Osteocyte (in vitro differentiated cells): ENCODE measurements around the gene PTPA. TPM values are rescaled to one million over a fixed set of nuclear protein-coding genes. Genes with fewer than 3 reads are reported as not detected.

Source experiments
- DNase-seq: peaks from one replicate; pipeline ENCODE4 v3.0.0; 2021; ENCODE audit warnings: mixed read lengths; ENCODE audit not compliant: unreplicated experiment; ENCODE audit errors: extremely low spot score
- H3K27ac Mint-ChIP-seq: one replicate; pipeline ENCODE4 v1.8.0; 2021; ENCODE audit warnings: mild to moderate bottlenecking, mixed read lengths; ENCODE audit not compliant: unreplicated experiment
- H3K27me3 Mint-ChIP-seq: one replicate; pipeline ENCODE4 v1.8.0; 2021; ENCODE audit warnings: mixed read lengths; ENCODE audit not compliant: unreplicated experiment
- H3K36me3 Mint-ChIP-seq: one replicate; pipeline ENCODE4 v1.8.0; 2021; ENCODE audit warnings: mixed read lengths; ENCODE audit not compliant: unreplicated experiment
- H3K4me1 Mint-ChIP-seq: one replicate; pipeline ENCODE4 v1.8.0; 2021; ENCODE audit warnings: mixed read lengths; ENCODE audit not compliant: unreplicated experiment
- H3K4me3 Mint-ChIP-seq: one replicate; pipeline ENCODE4 v1.8.0; 2021; ENCODE audit warnings: mild to moderate bottlenecking, moderate library complexity, mixed read lengths; ENCODE audit not compliant: unreplicated experiment
- H3K9me3 Mint-ChIP-seq: one replicate; pipeline ENCODE4 v1.8.0; 2021; ENCODE audit warnings: mixed read lengths; ENCODE audit not compliant: unreplicated experiment
- CTCF ChIP-seq: fragments of 200-600 bp; sonication (generic); IDR thresholded peaks from 2 replicates; pipeline ENCODE4 v1.5.0; 2021; ENCODE audit warnings: antibody characterized with exemption, mild to moderate bottlenecking, moderate library complexity
- long read RNA-seq: library from polyadenylated mRNA; unstranded; transcript quantifications from one replicate; pipeline ENCODE4 v2.0.0, GENCODE V29; 2021
- total RNA-seq: library from RNA; stranded (reverse); gene quantifications from 2 replicates; pipeline ENCODE4 v1.2.1, GENCODE V29; 2021

Gene PTPA
- 140 and 150 TPM in 2 replicates for total RNA-seq
- long read RNA-seq: 0 reads

GRCh38 chr9:129110740-129111527 is at the start of gene PTPA, which contains the start of gene CRAT:
Gene PTPA (plus strand): TSS chr9:129111415. CDS start chr9:129111601, 186 bp downstream.
Gene CRAT (minus strand): TSS chr9:129110793. CDS start chr9:129110509, 284 bp downstream.
- peak within 1 kb of the TSS; percentile 97 for H3K27ac Mint-ChIP-seq
- H3K4me1 Mint-ChIP-seq: peaks cover 40% of the 10 kb centered on the region
- TF ChIP-seq CTCF: no peak

GRCh38 chr9:129063061-129063460 is 48.2 kb upstream of the PTPA start:
- no peak for DNase-seq
- Mint-ChIP-seq H3K9me3 (no peaks in the 10 kb centered on the region), H3K27me3 (no peaks in the 10 kb centered on the region), H3K4me1 (no peaks in the 10 kb centered on the region), H3K4me3 (no peak overlapping the region), H3K27ac (no peak overlapping the region), H3K36me3 (peaks cover 13% of the 10 kb centered on the region)
- no peak for TF ChIP-seq CTCF

More at GRCh38 chr9:129110740-129111527, at the start of gene PTPA, which contains the start of gene CRAT:
- no peaks in the 10 kb centered on the region for H3K27me3 Mint-ChIP-seq
- H3K36me3 Mint-ChIP-seq: peaks cover 9% of the 10 kb centered on the region
- no peaks in the 10 kb centered on the region for H3K9me3 Mint-ChIP-seq
- peak within 1 kb of the TSS; percentile 96 for H3K4me3 Mint-ChIP-seq
- peak; percentile 98 for DNase-seq

GRCh38 chr9:129064499-129064908 is 46.7 kb upstream of the PTPA start:
- TF ChIP-seq CTCF: no peak
- Mint-ChIP-seq H3K9me3 (no peaks in the 10 kb centered on the region), H3K36me3 (peaks cover 18% of the 10 kb centered on the region), H3K4me1 (no peaks in the 10 kb centered on the region), H3K27me3 (no peaks in the 10 kb centered on the region), H3K4me3 (no peak overlapping the region), H3K27ac (no peak overlapping the region)
- DNase-seq: no peak

- H3K4me3 Mint-ChIP-seq: no peak overlapping the region
- no peaks in the 10 kb centered on the region for H3K4me1 Mint-ChIP-seq
Measured at GRCh38 chr9:129068110-129068509, 43.1 kb upstream of the PTPA start.

More at GRCh38 chr9:129068110-129068509, 43.1 kb upstream of the PTPA start:
- Mint-ChIP-seq H3K27ac (no peak overlapping the region), H3K36me3 (peaks cover 16% of the 10 kb centered on the region), H3K9me3 (no peaks in the 10 kb centered on the region), H3K27me3 (no peaks in the 10 kb centered on the region)
- no peak for TF ChIP-seq CTCF
- DNase-seq: no peak
